Fibroblast of lung (primary cell): ENCODE results near the gene MSANTD3. TPM values are rescaled to one million over a fixed set of nuclear protein-coding genes. Genes with fewer than 3 reads are reported as not detected.

Source experiments
- DNase-seq, 2 donors: peaks; one replicate each; pipeline versions ENCODE4 v3.0.0 to v3.0.0-alpha.2; 2010; ENCODE audit warnings: low read depth in 2 of 2
- H2AFZ ChIP-seq: 2 replicates; pipeline ENCODE4 v1.5.1; 2012; ENCODE audit warnings: low read length, control low read depth, inconsistent platforms
- H3K27ac ChIP-seq: 2 replicates; pipeline ENCODE4 v1.5.1; 2011; ENCODE audit warnings: low read length, control low read depth; ENCODE audit not compliant: insufficient read depth
- H3K27me3 ChIP-seq: 2 replicates; pipeline ENCODE4 v1.5.1; 2011; ENCODE audit warnings: mild to moderate bottlenecking, low read length; ENCODE audit not compliant: control insufficient read depth, insufficient read depth
- H3K36me3 ChIP-seq: 2 replicates; pipeline ENCODE4 v1.5.1; 2011; ENCODE audit warnings: low read length; ENCODE audit not compliant: control insufficient read depth, insufficient read depth
- H3K4me1 ChIP-seq: 2 replicates; pipeline ENCODE4 v1.5.1; 2011; ENCODE audit warnings: low read length; ENCODE audit not compliant: control insufficient read depth, insufficient read depth; ENCODE audit errors: extremely low read depth
- H3K4me2 ChIP-seq: 2 replicates; pipeline ENCODE4 v1.5.1; 2011; ENCODE audit warnings: low read length, control low read depth; ENCODE audit not compliant: insufficient read depth; ENCODE audit errors: extremely low read depth
- H3K4me3 ChIP-seq, 4 experiments: fragments of 200-600 bp in 1 of 4; sonication (generic) in 1 of 4; replicated peaks in 1 of 4; 2 replicates each; pipeline ENCODE4 v1.5.1; 2011 to 2016; ENCODE audit warnings: low read length in 4 of 4, low read depth in 3 of 4, mild to moderate bottlenecking in 3 of 4, control low read depth in 2 of 4, inconsistent platforms in 1 of 4, mixed read lengths in 1 of 4; ENCODE audit not compliant: insufficient read depth in 1 of 4; ENCODE audit errors: control extremely low read depth in 1 of 4
- H3K79me2 ChIP-seq: 2 replicates; pipeline ENCODE4 v1.5.1; 2012; ENCODE audit warnings: mild to moderate bottlenecking, low read length, inconsistent platforms; ENCODE audit not compliant: control insufficient read depth, insufficient read depth
- H3K9ac ChIP-seq: 2 replicates; pipeline ENCODE4 v1.5.1; 2011; ENCODE audit warnings: mild to moderate bottlenecking, low read length, control low read depth; ENCODE audit not compliant: insufficient read depth
- H3K9me3 ChIP-seq: 2 replicates; pipeline ENCODE4 v1.5.1; 2012; ENCODE audit warnings: low read depth, low read length; ENCODE audit not compliant: control insufficient read depth, insufficient read depth
- H4K20me1 ChIP-seq: 2 replicates; pipeline ENCODE4 v1.5.1; 2011; ENCODE audit warnings: low read length; ENCODE audit not compliant: control insufficient read depth, insufficient read depth; ENCODE audit errors: extremely low read depth
- EZH2 ChIP-seq: IDR thresholded peaks from 2 replicates; pipeline ENCODE4 v1.5.1; 2012; ENCODE audit warnings: low read length, control low read depth, mild to moderate bottlenecking; ENCODE audit errors: missing control alignments
- polyA plus RNA-seq, 2 donors: library from polyadenylated mRNA; depleted of rRNA in 1 of 2; stranded (reverse) in 1 of 2; unstranded in 1 of 2; fragments of >200 nt; gene quantifications; 2 replicates each; pipeline ENCODE4 v1.2.1, GENCODE V29; 2011 to 2012; ENCODE audit warnings: missing spikeins in 1 of 2
- total RNA-seq: library from RNA; depleted of rRNA; stranded (reverse); fragments of >200 nt; gene quantifications from 2 replicates; pipeline ENCODE4 v1.2.1, GENCODE V29; 2014
- TF ChIP-seq, protein P1 (sequence below), 2 donors: IDR thresholded peaks in 1 of 2; conservative IDR thresholded peaks in 1 of 2; 1 replicate in 1 of 2; 2 replicates in 1 of 2; pipeline ENCODE4 v1.5.1; 2011 to 2012; ENCODE audit warnings: low read length in 2 of 2, control low read depth in 1 of 2, inconsistent platforms in 1 of 2, low read depth in 1 of 2, mild to moderate bottlenecking in 1 of 2

The MSANTD3 gene
- total and polyA plus RNA-seq, 2 donors (not counting 1 experiment from before 2014, with no cell fraction given): 54.2 to 59.6 TPM

DNA sequence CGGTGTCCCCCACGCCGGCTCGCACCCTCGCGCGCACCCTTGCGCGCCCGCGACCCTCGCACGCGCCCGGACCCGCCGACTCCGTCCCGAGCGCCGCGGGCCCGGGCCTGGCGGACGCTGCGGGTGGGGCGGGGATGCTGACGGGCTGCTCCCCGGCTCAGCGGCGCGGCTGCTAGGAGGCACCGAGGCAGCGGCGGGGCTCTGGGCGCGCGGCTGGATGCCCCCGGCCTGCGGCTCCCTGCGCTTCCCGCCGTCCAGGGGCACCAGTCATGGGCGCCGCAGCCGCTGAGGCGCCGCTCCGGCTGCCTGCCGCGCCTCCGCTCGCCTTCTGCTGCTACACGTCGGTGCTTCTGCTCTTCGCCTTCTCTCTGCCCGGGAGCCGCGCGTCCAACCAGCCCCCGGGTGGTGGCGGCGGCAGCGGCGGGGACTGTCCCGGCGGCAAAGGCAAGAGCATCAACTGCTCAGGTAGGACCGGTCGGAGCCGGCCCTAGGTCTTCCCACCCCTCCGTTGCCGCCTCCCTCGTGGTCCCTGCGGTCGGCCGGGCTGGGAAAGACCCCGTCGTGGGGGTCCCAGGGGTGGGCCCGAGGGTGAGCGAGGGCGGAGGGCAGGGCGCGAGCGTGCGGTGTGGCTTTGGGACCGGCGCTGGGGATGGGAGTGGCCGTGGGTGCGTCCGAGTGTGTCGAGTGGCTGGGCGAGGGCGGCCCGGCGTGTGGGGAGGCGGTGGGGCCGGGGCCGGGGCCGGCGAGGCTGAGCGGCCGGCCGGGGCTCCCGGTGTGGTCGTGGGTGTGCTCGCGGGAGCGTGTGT lies 46.5 kb downstream of the MSANTD3 start:
- peak overlapping the region; percentile 39 for H2AFZ ChIP-seq
- no peaks in the 10 kb centered on the region for H3K27me3 ChIP-seq
- no peaks in the 10 kb centered on the region for H3K9me3 ChIP-seq
- TF ChIP-seq EZH2: no peak
- TF ChIP-seq, protein P1, sequence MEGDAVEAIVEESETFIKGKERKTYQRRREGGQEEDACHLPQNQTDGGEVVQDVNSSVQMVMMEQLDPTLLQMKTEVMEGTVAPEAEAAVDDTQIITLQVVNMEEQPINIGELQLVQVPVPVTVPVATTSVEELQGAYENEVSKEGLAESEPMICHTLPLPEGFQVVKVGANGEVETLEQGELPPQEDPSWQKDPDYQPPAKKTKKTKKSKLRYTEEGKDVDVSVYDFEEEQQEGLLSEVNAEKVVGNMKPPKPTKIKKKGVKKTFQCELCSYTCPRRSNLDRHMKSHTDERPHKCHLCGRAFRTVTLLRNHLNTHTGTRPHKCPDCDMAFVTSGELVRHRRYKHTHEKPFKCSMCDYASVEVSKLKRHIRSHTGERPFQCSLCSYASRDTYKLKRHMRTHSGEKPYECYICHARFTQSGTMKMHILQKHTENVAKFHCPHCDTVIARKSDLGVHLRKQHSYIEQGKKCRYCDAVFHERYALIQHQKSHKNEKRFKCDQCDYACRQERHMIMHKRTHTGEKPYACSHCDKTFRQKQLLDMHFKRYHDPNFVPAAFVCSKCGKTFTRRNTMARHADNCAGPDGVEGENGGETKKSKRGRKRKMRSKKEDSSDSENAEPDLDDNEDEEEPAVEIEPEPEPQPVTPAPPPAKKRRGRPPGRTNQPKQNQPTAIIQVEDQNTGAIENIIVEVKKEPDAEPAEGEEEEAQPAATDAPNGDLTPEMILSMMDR (conservative IDR thresholded peaks at IDR 0.05 in 1 of 2, IDR thresholded peaks at IDR 0.05 in 1 of 2; ENCODE audit: low read depth in 1 of 2, low read length in 2 of 2): no peak
- no peaks in the 10 kb centered on the region for H4K20me1 ChIP-seq
- H3K4me3 ChIP-seq: peak overlapping the region; percentile 39 to 74 (median 70)
- H3K79me2 ChIP-seq: no peaks in the 10 kb centered on the region
- peak in 1 of 2 donors; percentile 44 for DNase-seq
- no peaks in the 10 kb centered on the region for H3K36me3 ChIP-seq
- H3K4me1 ChIP-seq: no peaks in the 10 kb centered on the region
- peak overlapping the region; percentile 46 for H3K27ac ChIP-seq
- peak overlapping the region; percentile 79 for H3K4me2 ChIP-seq
- H3K9ac ChIP-seq: peak overlapping the region; percentile 59

DNA sequence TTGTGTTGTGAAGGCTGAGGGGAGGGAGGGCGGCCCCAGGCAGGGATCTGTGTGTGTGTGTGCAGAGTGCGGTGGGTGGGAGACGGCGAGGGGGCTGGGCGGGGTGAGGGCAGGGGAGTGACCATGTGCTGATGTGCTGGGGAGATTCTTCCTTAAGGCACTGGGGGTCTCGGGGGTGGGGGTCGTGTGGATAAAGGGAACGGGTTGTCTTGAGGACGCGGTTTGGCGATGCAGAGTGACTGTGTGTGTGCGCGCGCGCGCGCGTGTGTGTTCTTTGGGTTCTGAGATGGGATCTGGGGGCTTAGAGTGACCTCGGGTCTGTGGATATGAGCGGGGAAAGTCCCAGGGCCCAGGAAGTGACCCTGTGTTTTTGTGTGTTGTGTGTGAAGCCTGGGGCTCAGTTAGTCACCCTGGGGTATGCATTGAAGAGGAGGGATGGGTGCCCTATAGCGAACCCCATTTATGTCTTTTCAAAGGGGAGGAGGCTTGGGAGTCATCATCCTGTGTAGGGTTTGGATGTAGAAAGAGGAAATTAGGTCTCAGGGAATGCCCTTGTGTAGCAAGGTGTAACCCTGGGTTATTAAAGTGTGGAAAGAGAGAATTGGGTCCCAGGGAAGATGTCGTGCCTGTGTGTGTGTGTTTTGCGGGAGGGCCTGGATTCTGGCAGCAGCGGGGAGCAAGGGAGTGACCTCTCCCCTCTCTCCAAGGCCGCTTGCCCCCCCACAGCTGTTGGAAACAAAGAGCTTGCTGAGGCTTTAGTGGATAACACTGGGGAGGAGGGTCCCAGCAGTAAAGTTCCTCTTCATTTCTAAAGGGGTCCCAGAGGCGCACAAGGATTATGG lies 47.4 kb downstream of the MSANTD3 start:
- no peak for DNase-seq
- TF ChIP-seq, protein P1 (conservative IDR thresholded peaks at IDR 0.05 in 1 of 2, IDR thresholded peaks at IDR 0.05 in 1 of 2; ENCODE audit: low read depth in 1 of 2, low read length in 2 of 2): no peak
- no peak for TF ChIP-seq EZH2
- H3K4me3 ChIP-seq: peak overlapping the region; percentile 15 to 74 (median 70)
- H3K79me2 ChIP-seq: no peaks in the 10 kb centered on the region
- peak overlapping the region; percentile 32 for H3K4me2 ChIP-seq
- no peaks in the 10 kb centered on the region for H3K36me3 ChIP-seq
- H2AFZ ChIP-seq: no peak overlapping the region
- no peak overlapping the region for H3K9ac ChIP-seq
- no peaks in the 10 kb centered on the region for H3K4me1 ChIP-seq
- H4K20me1 ChIP-seq: no peaks in the 10 kb centered on the region
- H3K9me3 ChIP-seq: no peaks in the 10 kb centered on the region
- no peaks in the 10 kb centered on the region for H3K27me3 ChIP-seq
- no peak overlapping the region for H3K27ac ChIP-seq

GRCh38 chr9:100474924-100475276 lies 48.0 kb downstream of the MSANTD3 start:
- no peaks in the 10 kb centered on the region for H3K9me3 ChIP-seq
- no peak overlapping the region for H3K4me2 ChIP-seq
- H3K27ac ChIP-seq: no peak overlapping the region
- H3K4me1 ChIP-seq: no peaks in the 10 kb centered on the region
- H3K79me2 ChIP-seq: no peaks in the 10 kb centered on the region
- H3K36me3 ChIP-seq: no peaks in the 10 kb centered on the region
- no peak overlapping the region for H3K4me3 ChIP-seq
- no peak overlapping the region for H3K9ac ChIP-seq
- no peaks in the 10 kb centered on the region for H4K20me1 ChIP-seq
- TF ChIP-seq EZH2: no peak
- TF ChIP-seq, protein P1 (conservative IDR thresholded peaks at IDR 0.05 in 1 of 2, IDR thresholded peaks at IDR 0.05 in 1 of 2; ENCODE audit: low read depth in 1 of 2, low read length in 2 of 2): no peak
- DNase-seq: no peak
- no peak overlapping the region for H2AFZ ChIP-seq
- no peaks in the 10 kb centered on the region for H3K27me3 ChIP-seq
